Hepatic stellate cell (primary cell): Measurements from ENCODE around the gene INPP5K.
"Not testable (repeated sequence)": the region's sequence is repeated elsewhere in the genome, so short reads cannot be mapped to it uniquely, and the experiment has no call there.

Experiments used
- DNase-seq: peaks from one replicate; pipeline ENCODE4 v3.0.0; 2011; ENCODE audit warnings: low spot score

The INPP5K gene

GRCh38 chr17:1546292-1546922 is 30.0 kb upstream of the INPP5K start:
- DNase-seq, result peak; percentile 33

- DNase-seq, result no peak
These were observed 29.2 kb upstream of the INPP5K start for GRCh38 chr17:1545618-1546017.

GRCh38 chr17:1542316-1542715 is 25.9 kb upstream of the INPP5K start:
- DNase-seq, result no peak

GRCh38 chr17:1541367-1541904 is 25.0 kb upstream of the INPP5K start:
- no peak for DNase-seq

GRCh38 chr17:1539811-1540210 is 23.4 kb upstream of the INPP5K start:
- DNase-seq, result no peak

- no peak for DNase-seq
These were observed 19.3 kb upstream of the INPP5K start for GRCh38 chr17:1535737-1536136.

GRCh38 chr17:1533661-1534325 is 17.4 kb upstream of the INPP5K start:
- DNase-seq, result no peak

GRCh38 chr17:1532836-1533602 is 16.6 kb upstream of the INPP5K start:
- DNase-seq, result no peak

GRCh38 chr17:1529863-1530262 is 13.5 kb upstream of the INPP5K start:
- DNase-seq, result no peak

GRCh38 chr17:1526876-1527275 is 10.5 kb upstream of the INPP5K start:
- DNase-seq, result not testable (repeated sequence)

- DNase-seq, result no peak
These were observed 6.2 kb upstream of the INPP5K start for GRCh38 chr17:1522626-1523025.

GRCh38 chr17:1521086-1521640 is 4.8 kb upstream of the INPP5K start:
- DNase-seq, result no peak

- no peak for DNase-seq
These were observed 3.3 kb upstream of the INPP5K start for GRCh38 chr17:1519678-1520077.

GRCh38 chr17:1518410-1518809 is 2.0 kb upstream of the INPP5K start:
- DNase-seq, result no peak

GRCh38 chr17:1515640-1516387 is 598 bp downstream of the INPP5K start:
- peak; percentile 86 for DNase-seq

- DNase-seq, result no peak
These were observed 4.1 kb downstream of the INPP5K start for GRCh38 chr17:1512351-1512750.

GRCh38 chr17:1511756-1512321 is 4.6 kb downstream of the INPP5K start:
- no peak for DNase-seq

- DNase-seq, result no peak
These were observed 5.1 kb downstream of the INPP5K start for GRCh38 chr17:1511290-1511689.

- DNase-seq, result no peak
These were observed 7.0 kb downstream of the INPP5K start for GRCh38 chr17:1509290-1509881.

GRCh38 chr17:1508709-1509108 is 7.7 kb downstream of the INPP5K start:
- DNase-seq, result not testable (repeated sequence)

- no peak for DNase-seq
These were observed 9.7 kb downstream of the INPP5K start for GRCh38 chr17:1506649-1507267.
